HCT116 (cell line): ENCODE data around the gene TMEM205. TPM values are rescaled to one million over a fixed set of nuclear protein-coding genes. Genes with fewer than 3 reads are reported as not detected.

Experiments
- ATAC-seq: fragments of 200-7000 bp; cut with Tn5 transposase; 2 replicates; pipeline ENCODE4 v1.9.1; 2020; ENCODE audit warnings: mild to moderate bottlenecking, moderate library complexity
- BruUV-seq: library from RNA; stranded (reverse); fragments of 400-500 nt; replicated peaks from 2 replicates; lab custom pipeline; 2021; lab: Mats Ljungman, UMichigan
- CTCF ChIA-PET: fragments of 300-600 bp; sonication (Branson Sonifier 250); formaldehyde crosslinking; loops from one replicate; lab custom pipeline; 2021; ENCODE audit warnings: antibody characterized with exemption; lab: Charles Lee
- POLR2A ChIA-PET: fragments of 300-600, 350-600 bp; sonication (Branson Sonifier 250); formaldehyde crosslinking; loops from one replicate; lab custom pipeline; 2021; ENCODE audit warnings: antibody characterized with exemption; lab: Charles Lee
- RAD21 ChIA-PET, 2 experiments: fragments of 300-600 bp; sonication (Branson Sonifier 250); formaldehyde crosslinking; loops; one replicate each; lab custom pipeline; 2023; ENCODE audit warnings: low total read pairs in 2 of 2; ENCODE audit not compliant: uncharacterized antibody in 2 of 2, unreplicated experiment in 2 of 2, low non-redundant PET in 1 of 2; lab: Charles Lee
- DNase-seq: peaks from one replicate; pipeline ENCODE4 v3.0.0-alpha.2; 2010; ENCODE audit warnings: low read depth, low spot score
- H2AFZ ChIP-seq: fragments of 200-600 bp; shearing (Covaris generic), sonication (generic); 2 replicates; pipeline ENCODE4 v1.6.1; 2017; ENCODE audit warnings: low read depth, mixed run types, mixed read lengths, antibody characterized with exemption, low read length; ENCODE audit not compliant: poor library complexity, severe bottlenecking
- H3K27ac ChIP-seq: 2 replicates; pipeline ENCODE4 v1.5.1; 2012; ENCODE audit warnings: low read depth, low read length
- H3K27me3 ChIP-seq: fragments of 200-600 bp; sonication (generic); 2 replicates; pipeline ENCODE4 v1.6.1; 2016; ENCODE audit warnings: mixed run types, low read length, mixed read lengths; ENCODE audit not compliant: insufficient read depth
- H3K36me3 ChIP-seq, 2 experiments: fragments of 200-500 bp in 1 of 2; fragments of 200-600 bp in 1 of 2; sonication (Bioruptor generic) in 1 of 2; sonication (generic) in 1 of 2; 2 replicates each; pipeline versions ENCODE4 v1.5.1 to v1.6.1; 2014 to 2016; ENCODE audit warnings: low read length in 2 of 2, inconsistent platforms in 1 of 2, mixed read lengths in 1 of 2, mixed run types in 1 of 2; ENCODE audit not compliant: insufficient read depth in 2 of 2, control insufficient read depth in 1 of 2
- H3K4me1 ChIP-seq, 2 experiments: fragments of 200-600 bp in 1 of 2; sonication (generic) in 1 of 2; 2 replicates each; pipeline versions ENCODE4 v1.5.1 to v1.6.1; 2012 to 2017; ENCODE audit warnings: low read length in 2 of 2, inconsistent platforms in 1 of 2, mild to moderate bottlenecking in 1 of 2, mixed read lengths in 1 of 2, mixed run types in 1 of 2, moderate library complexity in 1 of 2; ENCODE audit not compliant: insufficient read depth in 2 of 2, control insufficient read depth in 1 of 2
- H3K4me2 ChIP-seq: fragments of 200-600 bp; sonication (generic); 2 replicates; pipeline ENCODE4 v1.6.1; 2017; ENCODE audit warnings: mixed run types, low read length, mixed read lengths
- H3K4me3 ChIP-seq, 2 experiments: fragments of 200-600 bp in 1 of 2; sonication (generic) in 1 of 2; replicated peaks in 1 of 2; 2 replicates each; pipeline ENCODE4 v1.5.1; 2011 to 2016; ENCODE audit warnings: low read length in 2 of 2, control low read depth in 1 of 2, low read depth in 1 of 2, mild to moderate bottlenecking in 1 of 2, mixed read lengths in 1 of 2, mixed run types in 1 of 2
- H3K79me2 ChIP-seq: fragments of 200-600 bp; sonication (generic); 2 replicates; pipeline ENCODE4 v1.6.1; 2017; ENCODE audit warnings: mild to moderate bottlenecking, mixed run types, low read length, moderate library complexity, mixed read lengths; ENCODE audit not compliant: insufficient read depth
- H3K9ac ChIP-seq: fragments of 200-600 bp; sonication (generic); 2 replicates; pipeline ENCODE4 v1.6.1; 2016; ENCODE audit warnings: low read length, mixed read lengths
- H3K9me2 ChIP-seq: fragments of 200-600 bp; sonication (generic), shearing (Covaris generic); 2 replicates; pipeline ENCODE4 v1.6.1; 2017; ENCODE audit warnings: mixed run types, mild to moderate bottlenecking, moderate library complexity; ENCODE audit not compliant: insufficient read depth
- H3K9me3 ChIP-seq, 2 experiments: fragments of 200-500 bp in 1 of 2; fragments of 200-600 bp in 1 of 2; sonication (Bioruptor generic) in 1 of 2; sonication (generic) in 1 of 2; 2 replicates each; pipeline ENCODE4 v1.6.1; 2014 to 2017; ENCODE audit warnings: low read length in 2 of 2, mixed read lengths in 2 of 2, inconsistent platforms in 1 of 2, low read depth in 1 of 2, mild to moderate bottlenecking in 1 of 2, mixed run types in 1 of 2, moderate library complexity in 1 of 2; ENCODE audit not compliant: control insufficient read depth in 1 of 2, insufficient read depth in 1 of 2
- H4K20me1 ChIP-seq: fragments of 200-600 bp; sonication (generic), shearing (Covaris generic); 2 replicates; pipeline ENCODE4 v1.6.1; 2017; ENCODE audit warnings: mixed run types, mild to moderate bottlenecking, moderate library complexity; ENCODE audit not compliant: insufficient read depth
- ATF3 ChIP-seq: IDR thresholded peaks from 2 replicates; pipeline ENCODE4 v1.6.1; 2012
- CBX3 ChIP-seq: IDR thresholded peaks from 2 replicates; pipeline ENCODE4 v1.6.1; 2012; ENCODE audit warnings: low read depth
- CEBPB ChIP-seq: IDR thresholded peaks from 2 replicates; pipeline ENCODE4 v1.6.1; 2012; ENCODE audit warnings: low read depth
- EGR1 ChIP-seq: IDR thresholded peaks from 2 replicates; pipeline ENCODE4 v1.6.1; 2012; ENCODE audit warnings: low read depth
- FOSL1 ChIP-seq: IDR thresholded peaks from 2 replicates; pipeline ENCODE4 v1.6.1; 2012; ENCODE audit warnings: low read depth
- JUND ChIP-seq: IDR thresholded peaks from 2 replicates; pipeline ENCODE4 v1.6.1; 2012
- MAX ChIP-seq: IDR thresholded peaks from 2 replicates; pipeline ENCODE4 v1.6.1; 2012
- POLR2AphosphoS5 ChIP-seq: IDR thresholded peaks from 2 replicates; pipeline ENCODE4 v1.6.1; 2011; ENCODE audit warnings: mild to moderate bottlenecking, low read depth, low read length, moderate library complexity
- RAD21 ChIP-seq: IDR thresholded peaks from 2 replicates; pipeline ENCODE4 v1.6.1; 2012; ENCODE audit warnings: low read depth, mild to moderate bottlenecking
- REST ChIP-seq: IDR thresholded peaks from 2 replicates; pipeline ENCODE4 v1.6.1; 2012; ENCODE audit warnings: low read depth
- SIN3A ChIP-seq: IDR thresholded peaks from 2 replicates; pipeline ENCODE4 v1.6.1; 2012; ENCODE audit warnings: low read depth
- SP1 ChIP-seq: IDR thresholded peaks from 2 replicates; pipeline ENCODE4 v1.6.1; 2012; ENCODE audit warnings: low read depth
- ZFX ChIP-seq: fragments of 450-650 bp; IDR thresholded peaks from 2 replicates; pipeline ENCODE4 v1.6.1; 2017
- intact Hi-C: fragments of 100-400 bp; cut with micrococcal nuclease; formaldehyde crosslinking; loops from 2 replicates; pipeline ENCODE4 v1.10.0; 2022
- total RNA-seq: library from RNA; stranded (reverse); gene quantifications from one replicate; pipeline ENCODE4 v1.2.1, GENCODE V29; 2021; ENCODE audit not compliant: unreplicated experiment
- TF ChIP-seq, protein P1 (sequence below): IDR thresholded peaks from 2 replicates; pipeline ENCODE4 v1.6.1; 2011; ENCODE audit warnings: mild to moderate bottlenecking, low read length, moderate library complexity; ENCODE audit not compliant: insufficient replicate concordance; ENCODE audit errors: extremely low read depth

The TMEM205 gene
- total RNA-seq, 1 experiment from 2014 or later, result 55.9 TPM

DNA sequence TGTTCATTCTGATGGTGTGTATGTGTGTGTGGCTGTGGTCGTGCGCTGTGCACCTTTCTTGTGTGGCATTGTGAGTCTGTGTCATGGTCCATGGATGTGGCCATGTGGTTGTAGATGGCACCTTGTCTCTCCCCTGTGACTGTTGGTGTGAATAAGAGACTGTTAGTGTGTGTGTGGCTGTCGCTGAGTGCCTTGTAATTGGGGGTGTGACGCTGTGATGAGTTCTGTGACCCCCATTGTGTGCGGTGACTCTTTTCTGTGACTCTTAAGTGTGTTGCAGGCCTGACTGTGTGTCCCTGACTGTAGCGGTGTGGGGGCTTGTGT, 10.0 kb upstream of the TMEM205 start:
- Histone ChIP-seq H3K9me3 (no peaks in the 10 kb centered on the region), H3K36me3 (0 out of 4 replicates have a peak, but pooled peaks cover 0 to 2% of the 10 kb centered on the region in 2 experiments), H3K27me3 (no peaks in the 10 kb centered on the region), H3K4me3 (peak overlapping the region; percentile 53 to 65), H3K79me2 (no peaks in the 10 kb centered on the region), H3K27ac (no peak overlapping the region; the same call in 1 of the 2 replicates), H4K20me1 (no peaks in the 10 kb centered on the region), H3K4me1 (peaks cover 2 to 15% of the 10 kb centered on the region in 2 experiments; a peak in 3 of 4 replicates), H2AFZ (no peak overlapping the region), H3K4me2 (peak overlapping the region; percentile 86), H3K9me2 (no peaks in the 10 kb centered on the region), H3K9ac (peak overlapping the region; percentile 63)
- ATAC-seq (no peak), DNase-seq (no peak)
- BruUV-seq, result TSS peak; percentile 68
- intact Hi-C loops, result no loop called here
- ChIA-PET RAD21 (no interaction called here), CTCF (no interaction called here), POLR2A (no interaction called here)
- TF ChIP-seq, protein P1, sequence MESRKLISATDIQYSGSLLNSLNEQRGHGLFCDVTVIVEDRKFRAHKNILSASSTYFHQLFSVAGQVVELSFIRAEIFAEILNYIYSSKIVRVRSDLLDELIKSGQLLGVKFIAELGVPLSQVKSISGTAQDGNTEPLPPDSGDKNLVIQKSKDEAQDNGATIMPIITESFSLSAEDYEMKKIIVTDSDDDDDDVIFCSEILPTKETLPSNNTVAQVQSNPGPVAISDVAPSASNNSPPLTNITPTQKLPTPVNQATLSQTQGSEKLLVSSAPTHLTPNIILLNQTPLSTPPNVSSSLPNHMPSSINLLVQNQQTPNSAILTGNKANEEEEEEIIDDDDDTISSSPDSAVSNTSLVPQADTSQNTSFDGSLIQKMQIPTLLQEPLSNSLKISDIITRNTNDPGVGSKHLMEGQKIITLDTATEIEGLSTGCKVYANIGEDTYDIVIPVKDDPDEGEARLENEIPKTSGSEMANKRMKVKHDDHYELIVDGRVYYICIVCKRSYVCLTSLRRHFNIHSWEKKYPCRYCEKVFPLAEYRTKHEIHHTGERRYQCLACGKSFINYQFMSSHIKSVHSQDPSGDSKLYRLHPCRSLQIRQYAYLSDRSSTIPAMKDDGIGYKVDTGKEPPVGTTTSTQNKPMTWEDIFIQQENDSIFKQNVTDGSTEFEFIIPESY, result no peak
- TF ChIP-seq EGR1, result no peak
- TF ChIP-seq REST, result no peak
- no peak for TF ChIP-seq RAD21
- no peak for TF ChIP-seq MAX
- no peak for TF ChIP-seq CEBPB
- no peak for TF ChIP-seq SIN3A
- no peak for TF ChIP-seq ZFX
- TF ChIP-seq ATF3, result no peak
- TF ChIP-seq JUND, result no peak
- TF ChIP-seq FOSL1, result no peak
- TF ChIP-seq CBX3, result no peak
- TF ChIP-seq SP1, result no peak
- no peak for TF ChIP-seq POLR2AphosphoS5
